Measurements from ENCODE around the gene SLC10A7. TPM values are rescaled to one million over a fixed set of nuclear protein-coding genes. Genes with fewer than 3 reads are reported as not detected.

Gene SLC10A7
- total and polyA plus RNA-seq, 2 experiments from 2014 or later = 0.81 to 4.3 TPM

- Mint-ChIP-seq H3K4me3 (no peak overlapping the region), H3K4me1 (peaks cover 11% of the 10 kb centered on the region), H3K27ac (no peak overlapping the region; the same call in 1 of the 2 replicates), H3K27me3 (ENCODE audit: insufficient read depth, low read depth, poor library complexity) (no peaks in the 10 kb centered on the region), H3K9me3 (no peaks in the 10 kb centered on the region), H3K36me3 (ENCODE audit: low read depth) (no peaks in the 10 kb centered on the region)
- no peaks in the 10 kb centered on the region for H3K9me2 ChIP-seq (ENCODE audit: insufficient read depth)
- DNase-seq (ENCODE audit: low spot score) (no peak), ATAC-seq (no peak)
- no peak overlapping the region for H2AFZ ChIP-seq
- H3K36me3 ChIP-seq (ENCODE audit: insufficient read depth) = no peaks in the 10 kb centered on the region
- no peaks in the 10 kb centered on the region for H3K79me2 ChIP-seq (replicated peaks; ENCODE audit: insufficient read depth)
- H3K4me3 ChIP-seq = no peak overlapping the region
- no peaks in the 10 kb centered on the region for H3K27me3 ChIP-seq (ENCODE audit: insufficient read depth)
- no peaks in the 10 kb centered on the region for H3F3A ChIP-seq (replicated peaks; ENCODE audit: low read depth)
- TF ChIP-seq ZNF331 (CRISPR knock-in tag; IDR thresholded peaks at IDR 0.05; ENCODE audit: low read depth) = no peak
- TF ChIP-seq STAT1 (IDR thresholded peaks at IDR 0.05; ENCODE audit: unreplicated experiment) = no peak
- TF ChIP-seq POLR2AphosphoS5 (IDR thresholded peaks at IDR 0.05; ENCODE audit: low read depth) = no peak
- no peak for TF ChIP-seq EZH2phosphoT487 (IDR thresholded peaks at IDR 0.05; ENCODE audit: unreplicated experiment)
- TF ChIP-seq JUNB (IDR thresholded peaks at IDR 0.05; ENCODE audit: unreplicated experiment) = no peak
- no peak for TF ChIP-seq CREB1 (CRISPR knock-in tag; IDR thresholded peaks at IDR 0.05; ENCODE audit: low read depth)
- no peak for TF ChIP-seq ZNF114 (CRISPR knock-in tag; IDR thresholded peaks at IDR 0.05)
- TF ChIP-seq REST (IDR thresholded peaks at IDR 0.05; ENCODE audit: unreplicated experiment) = no peak
- TF ChIP-seq ETS1 (IDR thresholded peaks at IDR 0.05) = no peak
- no peak for TF ChIP-seq ZNF462 (CRISPR knock-in tag; IDR thresholded peaks at IDR 0.05)
- no peak for TF ChIP-seq NANOG (IDR thresholded peaks at IDR 0.05; ENCODE audit: borderline replicate concordance)
- TF ChIP-seq EZH2 (IDR thresholded peaks at IDR 0.05; ENCODE audit: low read depth, unreplicated experiment) = no peak
- TF ChIP-seq CTCF (conservative IDR thresholded peaks at IDR 0.05; ENCODE audit: low read depth in 2 of 2) = no peak
- peaks cover 11% of the 10 kb centered on the region; the same call in 1 of the 2 replicates for H3K4me1 ChIP-seq (ENCODE audit: insufficient read depth)
- no peak overlapping the region for H3K27ac ChIP-seq (ENCODE audit: low read depth)
- no peak overlapping the region for H3K4me2 ChIP-seq
- no peaks in the 10 kb centered on the region for H4K20me1 ChIP-seq (replicated peaks; ENCODE audit: insufficient read depth)
These were observed 114.1 kb downstream of the SLC10A7 start for GRCh38 chr4:146407669-146408084.

Measured in GM23338 (cell line).